Transverse colon (tissue), 4 donors: ENCODE data around the gene CNNM3. TPM values are rescaled to one million over a fixed set of nuclear protein-coding genes. Genes with fewer than 3 reads are reported as not detected.

Experiments used
- DNase-seq: peaks from one replicate; pipeline ENCODE4 v3.0.0-alpha.2; 2019
- H3K27ac ChIP-seq, 4 donors: fragments of 200-600 bp; sonication (generic); 2 replicates each; pipeline ENCODE4 v1.5.1; 2016 to 2018; ENCODE audit warnings: inconsistent platforms in 4 of 4
- H3K27me3 ChIP-seq: fragments of 200-600 bp; sonication (generic); 2 replicates; pipeline ENCODE4 v1.5.1; 2017; ENCODE audit warnings: inconsistent platforms
- H3K36me3 ChIP-seq, 4 donors: fragments of 200-600 bp; sonication (generic); 2 replicates each; pipeline ENCODE4 v1.5.1; 2017 to 2019; ENCODE audit warnings: inconsistent platforms in 4 of 4
- H3K4me1 ChIP-seq, 4 donors: fragments of 200-600 bp; sonication (generic); 2 replicates each; pipeline ENCODE4 v1.5.1; 2017 to 2020; ENCODE audit warnings: inconsistent platforms in 4 of 4
- H3K4me3 ChIP-seq, 4 donors: fragments of 200-600 bp; sonication (generic); 1 replicate in 1 of 4; 2 replicates in 3 of 4; pipeline versions ENCODE4 v1.5.1 to v1.6.1; 2017 to 2019; ENCODE audit warnings: inconsistent platforms in 4 of 4
- H3K9me3 ChIP-seq, 2 donors: fragments of 200-600 bp; sonication (generic); 2 replicates each; pipeline ENCODE4 v1.5.1; 2017 to 2019; ENCODE audit warnings: inconsistent platforms in 2 of 2
- CTCF ChIP-seq, 5 experiments: fragments of 200-600 bp in 3 of 5; fragments of 450-650 bp in 2 of 5; sonication (generic) in 3 of 5; IDR thresholded peaks; 1 replicate in 2 of 5; 2 replicates in 3 of 5; pipeline ENCODE4 v1.5.1; 2016 to 2017; ENCODE audit warnings: antibody characterized with exemption in 5 of 5, inconsistent platforms in 3 of 5, mild to moderate bottlenecking in 2 of 5, moderate library complexity in 1 of 5
- EP300 ChIP-seq: sonication (generic); formaldehyde crosslinking; IDR thresholded peaks from one replicate; pipeline ENCODE4 v1.6.1; 2017; ENCODE audit warnings: antibody characterized with exemption, low read depth
- POLR2A ChIP-seq: fragments of 450-650 bp; IDR thresholded peaks from one replicate; pipeline ENCODE4 v1.6.1; 2016; ENCODE audit warnings: antibody characterized with exemption, mild to moderate bottlenecking, moderate library complexity
- POLR2AphosphoS5 ChIP-seq, 3 donors: sonication (generic); formaldehyde crosslinking; IDR thresholded peaks; one replicate each; pipeline ENCODE4 v1.6.1; 2016; ENCODE audit warnings: antibody characterized with exemption in 3 of 3
- WGBS, 2 donors: methylation state at CpG; one replicate each; pipeline ENCODE4 v1.1.5; 2018; ENCODE audit warnings: low coverage in 1 of 2; 5-methylcytosine and 5-hydroxymethylcytosine counted together
- in situ Hi-C, 4 donors: fragments of 200-750 bp; cut with MboI; loops; one replicate each; pipeline versions ENCODE4 v1.15.0 to v1.15.1; 2017; ENCODE audit warnings: low sequenced_read_pairs in 3 of 4, low pct_ligation_motif_present in 1 of 4, low pct_unique_long_range_greater_than_20kb in 1 of 4
- intact Hi-C: fragments of 100-400 bp; cut with DNase I; formaldehyde crosslinking; loops from one replicate; pipeline ENCODE4 v1.15.1; 2023; ENCODE audit warnings: low total_unique reads
- total RNA-seq, 4 donors: library from RNA; depleted of rRNA; stranded (reverse); fragments of >200 nt; gene quantifications; one replicate each; pipeline ENCODE4 v1.1.0, GENCODE V29; 2016

CNNM3 gene
- total RNA-seq, 4 donors from 2014 or later = 14.2 to 54.3 (median 22.3) TPM

DNA sequence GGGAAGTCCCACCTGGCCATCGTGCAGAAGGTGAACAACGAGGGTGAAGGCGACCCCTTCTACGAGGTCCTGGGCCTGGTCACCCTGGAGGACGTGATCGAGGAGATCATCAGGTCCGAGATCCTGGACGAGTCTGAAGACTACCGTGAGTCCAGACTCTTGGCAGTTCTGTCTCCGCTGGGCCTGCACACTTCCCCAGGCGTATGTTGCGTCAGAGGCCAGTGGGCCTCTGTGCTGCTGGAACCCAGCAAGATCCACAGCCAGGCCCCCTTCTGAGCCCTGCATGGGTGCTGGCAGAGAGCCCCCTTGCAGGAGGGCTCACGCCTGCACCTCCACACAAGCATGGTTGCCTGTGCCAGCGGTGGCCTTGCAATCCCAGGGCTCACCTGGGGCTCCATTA lies 9.0 kb downstream of the CNNM3 start:
- intact Hi-C loops = loop anchor here (5.0 kb wide), 1 partner anchor 1733 kb away; no protein-coding TSS in a partner anchor
- Histone ChIP-seq H3K9me3 (no peaks in the 10 kb centered on the region), H3K27ac (no peak overlapping the region), H3K4me1 (peaks cover 0 to 45% (median 27%) of the 10 kb centered on the region in 4 donors), H3K4me3 (no peak overlapping the region), H3K36me3 (peaks cover 0 to 45% (median 19%) of the 10 kb centered on the region in 4 donors), H3K27me3 (no peaks in the 10 kb centered on the region)
- 92% methylated on average over 14 of the region's 14 CpGs; no CpG with 5 or more reads in 1 of the 2 donors for WGBS, 2 donors
- in situ Hi-C loops = loop anchor here in 1 of 4 donors (25.0 kb wide), 1 partner anchor 262 kb away; the partner anchor contains the start of gene FAHD2B
- no peak for TF ChIP-seq EP300
- no peak for TF ChIP-seq POLR2A
- TF ChIP-seq CTCF (IDR thresholded peaks at IDR 0.05) = no peak
- no peak for TF ChIP-seq POLR2AphosphoS5 (IDR thresholded peaks at IDR 0.05)
- no peak for DNase-seq

GRCh38 chr2:96826546-96827278 lies 10.6 kb downstream of the CNNM3 start:
- peaks cover 0 to 58% (median 26%) of the 10 kb centered on the region in 4 donors for H3K36me3 ChIP-seq
- 96% methylated on average over 22 of the region's 22 CpGs; no CpG with 5 or more reads in 1 of the 2 donors for WGBS, 2 donors
- no peak for TF ChIP-seq EP300
- no peak for TF ChIP-seq POLR2AphosphoS5 (IDR thresholded peaks at IDR 0.05)
- TF ChIP-seq CTCF (IDR thresholded peaks at IDR 0.05) = no peak
- TF ChIP-seq POLR2A = no peak

DNA sequence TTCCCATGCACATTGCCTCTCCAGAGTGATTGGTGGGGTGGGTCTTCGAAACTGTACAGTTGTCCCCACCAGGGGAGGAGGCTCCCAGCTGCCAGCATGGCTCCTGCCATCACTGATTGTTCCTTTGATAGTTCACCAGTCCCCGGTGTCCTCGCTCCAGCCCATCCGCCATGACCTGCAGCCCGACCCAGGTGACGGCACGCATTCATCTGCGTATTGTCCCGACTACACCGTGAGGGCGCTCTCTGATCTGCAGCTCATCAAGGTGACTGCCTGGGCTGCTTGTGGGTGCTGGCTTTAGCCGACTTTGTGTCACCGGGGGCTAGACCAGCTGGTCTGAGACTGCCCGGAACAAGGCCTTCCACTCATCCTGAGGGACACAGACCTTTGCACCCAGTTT lies 12.4 kb downstream of the CNNM3 start:
- Histone ChIP-seq H3K9me3 (no peaks in the 10 kb centered on the region), H3K4me3 (no peak overlapping the region), H3K27me3 (no peaks in the 10 kb centered on the region), H3K27ac (no peak overlapping the region), H3K4me1 (peaks cover 0 to 15% (median 11%) of the 10 kb centered on the region in 4 donors), H3K36me3 (peaks cover 0 to 65% (median 27%) of the 10 kb centered on the region in 4 donors)
- 98 to 100% methylated on average over 1 to 14 of the region's 14 CpGs for WGBS, 2 donors
- in situ Hi-C loops (loop anchor here in 1 of 4 donors (25.0 kb wide), 1 partner anchor 259 kb away; the partner anchor contains the start of gene FAHD2B), intact Hi-C loops (loop anchor here (5.0 kb wide), 1 partner anchor 1736 kb away; no protein-coding TSS in a partner anchor)
- no peak for DNase-seq
- TF ChIP-seq POLR2AphosphoS5 (IDR thresholded peaks at IDR 0.05) = no peak
- no peak for TF ChIP-seq EP300
- no peak for TF ChIP-seq CTCF (IDR thresholded peaks at IDR 0.05)
- no peak for TF ChIP-seq POLR2A

More at GRCh38 chr2:96826546-96827278, 10.6 kb downstream of the CNNM3 start:
- intact Hi-C loops = loop anchor here (5.0 kb wide), 1 partner anchor 1734 kb away; no protein-coding TSS in a partner anchor
- Histone ChIP-seq H3K4me3 (no peak overlapping the region), H3K9me3 (no peaks in the 10 kb centered on the region), H3K27me3 (no peaks in the 10 kb centered on the region), H3K27ac (no peak overlapping the region), H3K4me1 (peaks cover 0 to 29% (median 12%) of the 10 kb centered on the region in 4 donors)
- DNase-seq = no peak
- in situ Hi-C loops = loop anchor here in 1 of 4 donors (25.0 kb wide), 1 partner anchor 261 kb away; the partner anchor contains the start of gene FAHD2B

DNA sequence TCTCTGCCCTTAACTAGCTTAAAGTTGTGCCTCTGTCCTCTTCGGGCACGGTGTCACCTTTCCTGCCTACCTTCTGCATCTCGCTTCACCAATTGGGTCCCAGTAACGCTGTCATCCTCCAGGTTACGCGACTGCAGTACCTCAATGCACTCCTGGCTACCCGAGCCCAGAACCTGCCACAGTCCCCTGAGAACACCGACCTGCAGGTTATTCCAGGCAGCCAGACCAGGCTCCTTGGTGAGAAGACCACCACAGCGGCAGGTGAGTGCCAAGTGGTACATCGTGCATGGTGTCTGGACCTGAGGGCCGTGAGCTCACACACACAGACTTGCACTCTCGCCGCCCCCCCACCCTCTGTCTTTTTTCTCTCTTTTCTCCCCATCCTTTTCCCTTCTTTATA lies 12.8 kb downstream of the CNNM3 start:
- in situ Hi-C loops = loop anchor here in 1 of 4 donors (25.0 kb wide), 1 partner anchor 258 kb away; the partner anchor contains the start of gene FAHD2B
- intact Hi-C loops = loop anchor here (5.0 kb wide), 1 partner anchor 1737 kb away; no protein-coding TSS in a partner anchor
- Histone ChIP-seq H3K36me3 (peaks cover 0 to 65% (median 27%) of the 10 kb centered on the region in 4 donors), H3K4me1 (peaks cover 0 to 12% (median 6%) of the 10 kb centered on the region in 4 donors), H3K4me3 (no peak overlapping the region), H3K27me3 (no peaks in the 10 kb centered on the region), H3K9me3 (no peaks in the 10 kb centered on the region), H3K27ac (no peak overlapping the region)
- whole genome bisulfite sequencing, 2 donors = 95% methylated on average over 13 of the region's 13 CpGs; no CpG with 5 or more reads in 1 of the 2 donors
- no peak for DNase-seq
- no peak for TF ChIP-seq EP300
- TF ChIP-seq POLR2A = no peak
- no peak for TF ChIP-seq POLR2AphosphoS5 (IDR thresholded peaks at IDR 0.05)
- TF ChIP-seq CTCF (IDR thresholded peaks at IDR 0.05) = no peak
